ENCODE results near the gene MTF2.

- no peak for TF ChIP-seq CTCF (IDR thresholded peaks at IDR 0.05)
- no peak for TF ChIP-seq POLR2A (IDR thresholded peaks at IDR 0.05)
Measured at GRCh38 chr1:93143769-93144168, 64.7 kb downstream of the MTF2 start.
